A673 (cell line): ENCODE measurements around the gene TRERF1. TPM values are rescaled to one million over a fixed set of nuclear protein-coding genes. Genes with fewer than 3 reads are reported as not detected.

ENCODE experiments used
- BruUV-seq: library from RNA; stranded (reverse); fragments of 400-500 nt; replicated peaks from 2 replicates; lab custom pipeline; 2021; lab: Mats Ljungman, UMichigan
- CTCF ChIA-PET: fragments of 300-600 bp; sonication (Branson Sonifier 250); formaldehyde crosslinking; loops from one replicate; lab custom pipeline; 2022; ENCODE audit warnings: antibody characterized with exemption; lab: Charles Lee
- POLR2A ChIA-PET: fragments of 300-600 bp; sonication (Branson Sonifier 250); formaldehyde crosslinking; loops from one replicate; lab custom pipeline; 2022; ENCODE audit warnings: antibody characterized with exemption; ENCODE audit not compliant: low non-redundant PET; lab: Charles Lee
- DNase-seq: peaks from one replicate; pipeline ENCODE4 v3.0.0-alpha.2; 2015; ENCODE audit warnings: low spot score
- H3K27ac ChIP-seq: fragments of 200-600 bp; sonication (generic); 2 replicates; pipeline ENCODE4 v1.5.1; 2016; ENCODE audit warnings: mixed run types, low read depth, mild to moderate bottlenecking, mixed read lengths, antibody characterized with exemption, low read length; ENCODE audit not compliant: poor library complexity, severe bottlenecking
- H3K27me3 ChIP-seq: fragments of 200-600 bp; sonication (generic); replicated peaks from 2 replicates; pipeline ENCODE4 v1.6.1; 2017; ENCODE audit warnings: mixed run types, low read depth, mild to moderate bottlenecking, mixed read lengths, antibody characterized with exemption, low read length; ENCODE audit not compliant: insufficient read depth, poor library complexity
- H3K36me3 ChIP-seq: fragments of 200-600 bp; sonication (generic); 2 replicates; pipeline ENCODE4 v1.6.1; 2016; ENCODE audit warnings: mixed run types, mild to moderate bottlenecking, mixed read lengths, antibody characterized with exemption, low read length; ENCODE audit not compliant: insufficient read depth, poor library complexity, severe bottlenecking
- H3K4me1 ChIP-seq: fragments of 200-600 bp; sonication (generic); 2 replicates; pipeline ENCODE4 v1.6.1; 2017; ENCODE audit warnings: mixed run types, mild to moderate bottlenecking, mixed read lengths, antibody characterized with exemption, low read length; ENCODE audit not compliant: insufficient read depth, poor library complexity, severe bottlenecking
- H3K4me3 ChIP-seq: fragments of 200-600 bp; sonication (generic); 2 replicates; pipeline ENCODE4 v1.5.1; 2016; ENCODE audit warnings: low read depth, mixed run types, mild to moderate bottlenecking, mixed read lengths, low read length; ENCODE audit not compliant: poor library complexity, severe bottlenecking
- H3K9me3 ChIP-seq: fragments of 200-600 bp; sonication (generic); 2 replicates; pipeline ENCODE4 v1.6.1; 2016; ENCODE audit warnings: mixed run types, low read depth, mild to moderate bottlenecking, mixed read lengths, antibody characterized with exemption, low read length; ENCODE audit not compliant: poor library complexity, severe bottlenecking
- EZH2 ChIP-seq: fragments of 200-600 bp; sonication (generic); IDR thresholded peaks from 2 replicates; pipeline ENCODE4 v1.6.1; 2017; ENCODE audit warnings: borderline replicate concordance, low read depth, mild to moderate bottlenecking, mixed read lengths, antibody characterized with exemption, low read length; ENCODE audit not compliant: poor library complexity, severe bottlenecking
- intact Hi-C: fragments of 100-400 bp; cut with micrococcal nuclease; formaldehyde crosslinking; loops from one replicate; pipeline ENCODE4 v1.10.0; 2022; ENCODE audit not compliant: unreplicated experiment
- total RNA-seq: library from RNA; stranded (reverse); gene quantifications from 2 replicates; pipeline ENCODE4 v1.2.3, GENCODE V29; 2021
- TF ChIP-seq, protein P1 (sequence below): fragments of 300-800, 200-600 bp; sonication (generic); conservative IDR thresholded peaks from 2 replicates; pipeline ENCODE4 v1.5.1; 2017; ENCODE audit warnings: low read depth, mild to moderate bottlenecking, antibody characterized with exemption, low read length, moderate library complexity, mixed read lengths

Gene TRERF1
- total RNA-seq, 1 experiment from 2014 or later = 9.5 TPM

DNA sequence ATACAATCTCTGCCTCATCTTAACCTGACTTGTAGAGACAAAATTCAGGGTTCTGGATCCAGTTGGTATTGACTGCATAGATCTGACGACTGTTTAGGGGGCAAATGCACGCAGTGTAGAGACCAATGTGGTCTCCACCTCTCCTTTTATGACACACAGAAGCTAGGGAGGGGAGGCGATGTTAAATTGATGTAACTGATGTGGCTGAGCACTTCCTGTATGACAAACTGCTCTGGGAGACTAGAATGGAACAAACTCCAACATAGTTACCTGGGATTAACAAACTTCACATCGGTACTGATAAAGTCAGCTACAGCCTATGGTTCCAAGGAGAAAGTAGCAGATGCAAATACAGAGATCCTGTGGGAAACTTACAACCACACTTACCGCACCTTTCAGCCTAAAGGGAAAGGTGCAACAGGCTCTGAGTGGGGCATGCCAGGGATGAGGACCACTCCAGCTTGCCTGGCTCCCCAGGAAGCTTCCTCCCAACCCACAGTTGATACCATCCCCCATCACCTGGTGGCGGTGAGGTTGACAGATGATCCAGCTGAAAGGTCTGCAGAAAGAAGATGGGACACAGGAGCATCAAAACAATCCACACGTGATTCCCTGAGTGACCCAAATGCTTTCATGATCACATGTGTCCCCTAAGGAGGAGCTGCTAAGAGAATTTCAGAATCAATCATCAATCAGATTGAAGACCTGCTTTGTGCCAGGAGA lies 173.4 kb downstream of the TRERF1 start:
- H3K4me3 ChIP-seq = no peak overlapping the region
- no peak overlapping the region for H3K27ac ChIP-seq
- no TSS peak for BruUV-seq
- no peak for DNase-seq
- intact Hi-C loops = no loop called here
- H3K36me3 ChIP-seq = no peaks in the 10 kb centered on the region
- CTCF ChIA-PET = no interaction called here
- no peaks in the 10 kb centered on the region for H3K4me1 ChIP-seq
- TF ChIP-seq, protein P1, sequence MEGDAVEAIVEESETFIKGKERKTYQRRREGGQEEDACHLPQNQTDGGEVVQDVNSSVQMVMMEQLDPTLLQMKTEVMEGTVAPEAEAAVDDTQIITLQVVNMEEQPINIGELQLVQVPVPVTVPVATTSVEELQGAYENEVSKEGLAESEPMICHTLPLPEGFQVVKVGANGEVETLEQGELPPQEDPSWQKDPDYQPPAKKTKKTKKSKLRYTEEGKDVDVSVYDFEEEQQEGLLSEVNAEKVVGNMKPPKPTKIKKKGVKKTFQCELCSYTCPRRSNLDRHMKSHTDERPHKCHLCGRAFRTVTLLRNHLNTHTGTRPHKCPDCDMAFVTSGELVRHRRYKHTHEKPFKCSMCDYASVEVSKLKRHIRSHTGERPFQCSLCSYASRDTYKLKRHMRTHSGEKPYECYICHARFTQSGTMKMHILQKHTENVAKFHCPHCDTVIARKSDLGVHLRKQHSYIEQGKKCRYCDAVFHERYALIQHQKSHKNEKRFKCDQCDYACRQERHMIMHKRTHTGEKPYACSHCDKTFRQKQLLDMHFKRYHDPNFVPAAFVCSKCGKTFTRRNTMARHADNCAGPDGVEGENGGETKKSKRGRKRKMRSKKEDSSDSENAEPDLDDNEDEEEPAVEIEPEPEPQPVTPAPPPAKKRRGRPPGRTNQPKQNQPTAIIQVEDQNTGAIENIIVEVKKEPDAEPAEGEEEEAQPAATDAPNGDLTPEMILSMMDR = no peak
- TF ChIP-seq EZH2 = no peak
- no peaks in the 10 kb centered on the region for H3K9me3 ChIP-seq
- H3K27me3 ChIP-seq = no peaks in the 10 kb centered on the region
- POLR2A ChIA-PET = no interaction called here

DNA sequence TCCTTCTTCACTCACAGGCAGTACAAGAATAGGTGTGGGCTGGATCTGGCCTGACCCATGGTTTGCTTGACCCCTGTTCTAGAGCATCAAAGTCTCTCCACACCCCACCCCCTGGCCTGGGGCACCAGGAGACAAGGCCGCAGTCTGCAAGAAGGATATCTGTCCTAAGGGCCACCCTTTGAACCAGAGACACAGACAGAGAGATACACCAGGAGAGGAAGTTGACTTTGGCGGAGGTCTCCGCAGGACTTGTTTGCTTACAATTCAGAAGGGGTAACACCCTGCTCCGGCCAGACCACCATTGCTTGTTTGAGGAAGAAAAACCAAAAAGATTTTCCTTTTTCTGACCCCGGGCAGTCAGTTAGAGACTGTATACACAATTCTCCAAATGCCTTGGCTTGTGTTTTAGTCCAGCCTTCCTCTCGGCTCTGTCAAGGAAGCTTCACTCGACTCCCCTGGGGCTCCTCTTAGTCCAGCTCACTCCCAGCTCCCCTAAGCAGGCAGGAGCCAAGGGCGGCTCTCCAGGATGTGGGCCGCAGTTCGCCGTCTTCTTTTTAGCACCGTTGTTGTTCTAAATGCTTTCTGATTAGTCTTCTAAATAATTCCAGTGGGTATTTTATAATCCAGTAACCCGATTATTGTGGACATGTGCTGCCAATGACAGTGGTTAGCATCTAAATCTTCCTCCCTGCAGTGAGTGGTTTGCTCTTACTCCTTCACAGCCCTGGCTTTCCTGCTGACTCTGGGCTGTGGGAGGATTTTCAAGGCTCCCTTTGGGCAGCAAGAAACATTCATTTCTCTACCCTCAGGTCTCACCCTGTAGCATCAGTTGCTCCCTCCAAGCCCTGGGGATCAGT lies 175.5 kb downstream of the TRERF1 start:
- no peak for TF ChIP-seq EZH2
- TF ChIP-seq, protein P1 = no peak
- no peaks in the 10 kb centered on the region for H3K27me3 ChIP-seq
- ChIA-PET POLR2A (no interaction called here), CTCF (no interaction called here)
- no peaks in the 10 kb centered on the region for H3K4me1 ChIP-seq
- no peak overlapping the region for H3K4me3 ChIP-seq
- H3K36me3 ChIP-seq = no peaks in the 10 kb centered on the region
- BruUV-seq = no TSS peak
- H3K27ac ChIP-seq = no peak overlapping the region
- no peaks in the 10 kb centered on the region for H3K9me3 ChIP-seq
- intact Hi-C loops = no loop called here
- no peak for DNase-seq

DNA sequence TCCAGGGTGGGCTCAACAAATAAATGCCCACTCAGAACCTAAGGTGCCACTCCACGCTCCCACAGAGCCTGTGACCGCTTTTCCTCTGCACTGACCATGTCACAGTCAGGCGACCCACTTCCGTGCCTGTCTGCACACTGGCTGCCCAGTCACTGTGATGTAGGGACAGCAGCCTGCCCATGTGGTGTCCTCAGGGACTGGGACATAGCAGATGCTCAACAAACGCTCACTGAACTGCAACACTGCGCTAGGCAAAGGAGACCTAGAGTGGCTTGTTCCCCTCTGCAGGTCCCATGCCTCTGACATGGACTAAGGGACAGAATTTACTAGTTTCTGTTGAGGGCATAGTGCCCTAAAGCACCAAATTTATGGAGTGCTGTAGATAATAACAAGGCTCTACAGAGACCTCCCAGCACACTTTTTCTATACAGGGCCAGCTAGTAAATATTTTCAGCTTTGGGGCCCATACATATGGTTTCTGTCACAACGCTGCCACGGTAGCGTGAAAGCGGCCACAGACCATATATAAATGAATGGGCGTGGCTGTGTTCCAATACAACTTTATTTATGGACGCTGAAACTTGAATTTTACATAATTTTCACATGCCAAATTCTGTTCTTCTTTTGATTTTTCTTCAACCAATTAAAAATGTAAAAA lies 176.2 kb downstream of the TRERF1 start:
- Histone ChIP-seq H3K36me3 (no peaks in the 10 kb centered on the region), H3K9me3 (no peaks in the 10 kb centered on the region), H3K27me3 (no peaks in the 10 kb centered on the region), H3K4me3 (no peak overlapping the region), H3K4me1 (no peaks in the 10 kb centered on the region), H3K27ac (no peak overlapping the region)
- ChIA-PET CTCF (no interaction called here), POLR2A (no interaction called here)
- intact Hi-C loops = no loop called here
- TF ChIP-seq EZH2 = no peak
- TF ChIP-seq, protein P1 = no peak
- BruUV-seq = no TSS peak
- DNase-seq = no peak
